ENCODE measurements around the gene ANGPTL5.
A peak's percentile ranks its signal among the peaks of the same experiment; 100 is the strongest.
"Not testable (repeated sequence)": the region's sequence is repeated elsewhere in the genome, so short reads cannot be mapped to it uniquely, and the experiment has no call there.

The ANGPTL5 gene

GRCh38 chr11:101916422-101916821, at the start of gene ANGPTL5:
Gene ANGPTL5, minus strand, starts transcription at chr11:101916522. Its CDS starts 8,613 bp downstream, at chr11:101907909.
- H3K27ac Mint-ChIP-seq = peak within 1 kb of the TSS; percentile 86 to 93 (median 92)
- H3K36me3 Mint-ChIP-seq (ENCODE audit: low read depth) = no peaks in the 10 kb centered on the region
- no peak for TF ChIP-seq CTCF (IDR thresholded peaks at IDR 0.05; ENCODE audit: unreplicated experiment in 3 of 3)
- H3K27me3 Mint-ChIP-seq (ENCODE audit: low read depth) = no peaks in the 10 kb centered on the region
- peaks cover 31% of the 10 kb centered on the region for H3K4me1 Mint-ChIP-seq
- H3K4me3 Mint-ChIP-seq = peak within 1 kb of the TSS; percentile 87 to 96 (median 90)
- H3K9me3 Mint-ChIP-seq = no peaks in the 10 kb centered on the region

GRCh38 chr11:101964200-101964599, 47.9 kb upstream of the ANGPTL5 start:
- H3K9me3 Mint-ChIP-seq; H3K27me3 Mint-ChIP-seq (ENCODE audit: low read depth); H3K4me3 Mint-ChIP-seq; H3K36me3 Mint-ChIP-seq (ENCODE audit: low read depth); H3K4me1 Mint-ChIP-seq; H3K27ac Mint-ChIP-seq: not testable (repeated sequence)

- Mint-ChIP-seq H3K36me3 (ENCODE audit: low read depth) (peaks cover 5% of the 10 kb centered on the region), H3K4me1 (no peaks in the 10 kb centered on the region), H3K4me3 (no peak overlapping the region), H3K9me3 (no peaks in the 10 kb centered on the region), H3K27me3 (ENCODE audit: low read depth) (no peaks in the 10 kb centered on the region), H3K27ac (no peak overlapping the region)
- TF ChIP-seq CTCF (IDR thresholded peaks at IDR 0.05; ENCODE audit: unreplicated experiment in 3 of 3) = no peak
Measured at GRCh38 chr11:101960231-101960630, 43.9 kb upstream of the ANGPTL5 start.

GRCh38 chr11:101955701-101956100, 39.4 kb upstream of the ANGPTL5 start:
- Mint-ChIP-seq H3K4me1 (no peaks in the 10 kb centered on the region), H3K27ac (no peak overlapping the region), H3K9me3 (no peaks in the 10 kb centered on the region), H3K4me3 (no peak overlapping the region), H3K36me3 (ENCODE audit: low read depth) (peaks cover 5% of the 10 kb centered on the region), H3K27me3 (ENCODE audit: low read depth) (no peaks in the 10 kb centered on the region)
- no peak for TF ChIP-seq CTCF (IDR thresholded peaks at IDR 0.05; ENCODE audit: unreplicated experiment in 3 of 3)

- TF ChIP-seq CTCF (IDR thresholded peaks at IDR 0.05; ENCODE audit: unreplicated experiment in 3 of 3) = no peak
- no peaks in the 10 kb centered on the region for H3K9me3 Mint-ChIP-seq
Measured at GRCh38 chr11:101955278-101955677, 39.0 kb upstream of the ANGPTL5 start.

GRCh38 chr11:101949680-101950220, 33.4 kb upstream of the ANGPTL5 start:
- Mint-ChIP-seq H3K4me3 (no peak overlapping the region), H3K27ac (no peak overlapping the region), H3K27me3 (ENCODE audit: low read depth) (no peaks in the 10 kb centered on the region), H3K36me3 (ENCODE audit: low read depth) (no peaks in the 10 kb centered on the region), H3K9me3 (no peaks in the 10 kb centered on the region), H3K4me1 (no peaks in the 10 kb centered on the region)
- no peak for TF ChIP-seq CTCF (IDR thresholded peaks at IDR 0.05; ENCODE audit: unreplicated experiment in 3 of 3)

More at GRCh38 chr11:101955278-101955677, 39.0 kb upstream of the ANGPTL5 start:
- H3K4me3 Mint-ChIP-seq = no peak overlapping the region
- peaks cover 5% of the 10 kb centered on the region for H3K36me3 Mint-ChIP-seq (ENCODE audit: low read depth)
- H3K27ac Mint-ChIP-seq = no peak overlapping the region
- H3K4me1 Mint-ChIP-seq = no peaks in the 10 kb centered on the region
- H3K27me3 Mint-ChIP-seq (ENCODE audit: low read depth) = no peaks in the 10 kb centered on the region
